SK-N-SH (cell line): ENCODE results near the gene ZSCAN21. TPM values are rescaled to one million over a fixed set of nuclear protein-coding genes. Genes with fewer than 3 reads are reported as not detected.

Source experiments
- CTCF ChIA-PET: fragments of 300-600, 350-600 bp; formaldehyde crosslinking; extraction: SDS; loops from one replicate; lab custom pipeline; 2021; lab: Yijun Ruan, JAX
- POLR2A ChIA-PET: fragments of 350-600 bp; sonication (Branson Sonifier 250); formaldehyde crosslinking; extraction: SDS; loops from one replicate; lab custom pipeline; 2020; ENCODE audit warnings: antibody characterized with exemption, inconsistent platforms; lab: Yijun Ruan, JAX
- DNase-seq: peaks from one replicate; pipeline ENCODE4 v3.0.0; 2012
- H2AFZ ChIP-seq: fragments of 200-600 bp; sonication (generic); 2 replicates; pipeline ENCODE4 v1.8.1; 2016; ENCODE audit warnings: antibody characterized with exemption, mild to moderate bottlenecking, low read depth
- H3F3A ChIP-seq: fragments of 200-600 bp; sonication (generic); replicated peaks from 2 replicates; pipeline ENCODE3; 2016; ENCODE audit warnings: antibody characterized with exemption, mild to moderate bottlenecking; ENCODE audit not compliant: insufficient read depth
- H3K27ac ChIP-seq, 2 experiments: fragments of 200-500 bp in 1 of 2; fragments of 200-600 bp in 1 of 2; sonication (Bioruptor generic) in 1 of 2; sonication (generic), shearing (Covaris generic) in 1 of 2; 2 replicates each; pipeline versions ENCODE4 v1.5.1 to v1.6.1; 2014 to 2016; ENCODE audit warnings: low read depth in 2 of 2, inconsistent platforms in 1 of 2, low read length in 1 of 2, mild to moderate bottlenecking in 1 of 2, mixed read lengths in 1 of 2
- H3K27me3 ChIP-seq: fragments of 200-600 bp; sonication (generic), shearing (Covaris generic); 2 replicates; pipeline ENCODE4 v1.6.1; 2016; ENCODE audit warnings: mixed run types; ENCODE audit not compliant: insufficient read depth
- H3K36me3 ChIP-seq, 2 experiments: fragments of 200-500 bp in 1 of 2; fragments of 200-600 bp in 1 of 2; sonication (Bioruptor generic) in 1 of 2; sonication (generic) in 1 of 2; replicated peaks in 1 of 2; 2 replicates each; pipeline versions ENCODE3 to v1.5.1; 2014 to 2016; ENCODE audit warnings: low read length in 1 of 2, mild to moderate bottlenecking in 1 of 2; ENCODE audit not compliant: insufficient read depth in 2 of 2, control insufficient read depth in 1 of 2
- H3K4me1 ChIP-seq, 2 experiments: fragments of 200-500 bp in 1 of 2; fragments of 200-600 bp in 1 of 2; sonication (Bioruptor generic) in 1 of 2; sonication (generic), shearing (Covaris generic) in 1 of 2; 2 replicates each; pipeline versions ENCODE4 v1.5.1 to v1.6.1; 2014 to 2016; ENCODE audit warnings: low read depth in 1 of 2, low read length in 1 of 2, mixed run types in 1 of 2; ENCODE audit not compliant: insufficient read depth in 2 of 2, control insufficient read depth in 1 of 2
- H3K4me2 ChIP-seq: fragments of 200-600 bp; sonication (generic), shearing (Covaris generic); 2 replicates; pipeline ENCODE4 v1.6.1; 2017; ENCODE audit warnings: mixed run types
- H3K4me3 ChIP-seq, 2 experiments: fragments of 200-500 bp in 1 of 2; fragments of 200-600 bp in 1 of 2; sonication (Bioruptor generic) in 1 of 2; sonication (generic), shearing (Covaris generic) in 1 of 2; 2 replicates each; pipeline versions ENCODE4 v1.5.1 to v1.8.1; 2014 to 2016; ENCODE audit warnings: low read depth in 2 of 2, inconsistent platforms in 1 of 2, low read length in 1 of 2, mild to moderate bottlenecking in 1 of 2, mixed read lengths in 1 of 2, moderate library complexity in 1 of 2
- H3K79me2 ChIP-seq: fragments of 200-600 bp; sonication (generic); 2 replicates; pipeline ENCODE4 v1.8.1; 2017; ENCODE audit warnings: mild to moderate bottlenecking; ENCODE audit not compliant: insufficient read depth
- H3K9ac ChIP-seq: fragments of 200-600 bp; sonication (generic); 2 replicates; pipeline ENCODE4 v1.6.1; 2017; ENCODE audit warnings: mixed run types
- H3K9me2 ChIP-seq: fragments of 200-600 bp; sonication (generic); 2 replicates; pipeline ENCODE4 v1.6.1; 2017; ENCODE audit warnings: mixed run types
- H3K9me3 ChIP-seq: fragments of 200-600 bp; sonication (generic); 2 replicates; pipeline ENCODE4 v1.6.1; 2017; ENCODE audit warnings: mixed run types, mild to moderate bottlenecking, moderate library complexity
- H4K20me1 ChIP-seq: fragments of 200-600 bp; sonication (generic); 2 replicates; pipeline ENCODE4 v1.6.1; 2017; ENCODE audit warnings: mild to moderate bottlenecking, mixed run types; ENCODE audit not compliant: insufficient read depth
- EZH2phosphoT487 ChIP-seq: fragments of 200-600 bp; sonication (generic); IDR thresholded peaks from 2 replicates; pipeline ENCODE4 v1.6.1; 2017; ENCODE audit warnings: low read depth, mixed run types, mild to moderate bottlenecking, antibody characterized with exemption, moderate library complexity, borderline replicate concordance
- FOSL2 ChIP-seq: IDR thresholded peaks from 2 replicates; pipeline ENCODE4 v1.4.0; 2012; ENCODE audit warnings: low read depth, mild to moderate bottlenecking, moderate library complexity, borderline replicate concordance
- FOXJ3 ChIP-seq: sonication (generic); formaldehyde crosslinking; IDR thresholded peaks from 2 replicates; pipeline ENCODE4 v1.5.1; 2020; ENCODE audit warnings: mild to moderate bottlenecking, missing genetic modification reagents
- GABPA ChIP-seq: IDR thresholded peaks from 2 replicates; pipeline ENCODE4 v1.4.0; 2012; ENCODE audit warnings: low read depth, mild to moderate bottlenecking
- GATA2 ChIP-seq: sonication (generic); formaldehyde crosslinking; IDR thresholded peaks from 2 replicates; pipeline ENCODE4 v1.5.0; 2020; ENCODE audit warnings: mild to moderate bottlenecking, missing genetic modification reagents
- JUND ChIP-seq: IDR thresholded peaks from 2 replicates; pipeline ENCODE4 v1.4.0; 2012
- MEF2A ChIP-seq: IDR thresholded peaks from 2 replicates; pipeline ENCODE4 v1.4.0; 2012; ENCODE audit warnings: low read depth, borderline replicate concordance
- MXI1 ChIP-seq: IDR thresholded peaks from 2 replicates; pipeline ENCODE4 v1.6.1; 2012; ENCODE audit warnings: mild to moderate bottlenecking, low read depth, low read length, improper control_type of control experiment
- NFIC ChIP-seq: IDR thresholded peaks from 2 replicates; pipeline ENCODE4 v1.4.0; 2012; ENCODE audit warnings: borderline replicate concordance
- NRF1 ChIP-seq: IDR thresholded peaks from 2 replicates; pipeline ENCODE4 v1.6.1; 2012; ENCODE audit warnings: low read depth, mild to moderate bottlenecking, low read length
- POLR2AphosphoS5 ChIP-seq: IDR thresholded peaks from 2 replicates; pipeline ENCODE4 v1.6.1; 2012; ENCODE audit warnings: low read depth, low read length
- RAD21 ChIP-seq: IDR thresholded peaks from 2 replicates; pipeline ENCODE4 v1.6.1; 2012; ENCODE audit warnings: mild to moderate bottlenecking, low read length
- RXRA ChIP-seq: IDR thresholded peaks from 2 replicates; pipeline ENCODE4 v1.4.0; 2012; ENCODE audit warnings: low read depth, mild to moderate bottlenecking, borderline replicate concordance
- TAF1 ChIP-seq: IDR thresholded peaks from 2 replicates; pipeline ENCODE4 v1.6.1; 2012; ENCODE audit warnings: low read depth, mild to moderate bottlenecking, low read length, moderate library complexity, borderline replicate concordance
- TCF12 ChIP-seq: IDR thresholded peaks from 2 replicates; pipeline ENCODE4 v1.4.0; 2012
- TEAD4 ChIP-seq: IDR thresholded peaks from 2 replicates; pipeline ENCODE4 v1.4.0; 2012; ENCODE audit warnings: mild to moderate bottlenecking, borderline replicate concordance; ENCODE audit not compliant: insufficient read depth
- WGBS: methylation state at CpG from one replicate; pipeline ENCODE4 v1.1.6; 2017; ENCODE audit warnings: low lambda C conversion rate; 5-methylcytosine and 5-hydroxymethylcytosine counted together
- polyA plus RNA-seq, 3 experiments: library from polyadenylated mRNA; depleted of rRNA; stranded (reverse); fragments of >200 nt; gene quantifications; 2 replicates each; pipeline ENCODE4 v1.2.3, GENCODE V29; 2012
- TF ChIP-seq, protein P1 (sequence below): fragments of 150-350 bp; IDR thresholded peaks from 2 replicates; pipeline ENCODE4 v1.6.1; 2017; ENCODE audit warnings: antibody characterized with exemption, low read length, low read depth, borderline replicate concordance
- TF ChIP-seq, protein P2 (sequence below): fragments of 150-350 bp; IDR thresholded peaks from 2 replicates; pipeline ENCODE4 v1.6.1; 2016; ENCODE audit warnings: mild to moderate bottlenecking, low read depth, low read length

Gene ZSCAN21
- polyA plus RNA-seq, 1 of the 3 experiments (the other 2 are of a cell fraction) = 17.5 TPM

DNA sequence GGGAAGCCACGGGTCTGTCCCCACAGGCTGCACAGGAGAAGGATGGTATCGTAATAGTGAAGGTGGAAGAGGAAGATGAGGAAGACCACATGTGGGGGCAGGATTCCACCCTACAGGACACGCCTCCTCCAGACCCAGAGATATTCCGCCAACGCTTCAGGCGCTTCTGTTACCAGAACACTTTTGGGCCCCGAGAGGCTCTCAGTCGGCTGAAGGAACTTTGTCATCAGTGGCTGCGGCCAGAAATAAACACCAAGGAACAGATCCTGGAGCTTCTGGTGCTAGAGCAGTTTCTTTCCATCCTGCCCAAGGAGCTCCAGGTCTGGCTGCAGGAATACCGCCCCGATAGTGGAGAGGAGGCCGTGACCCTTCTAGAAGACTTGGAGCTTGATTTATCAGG lies 26.0 kb upstream of the ZSCAN21 start:
- Histone ChIP-seq H3K9ac (no peak overlapping the region), H3K36me3 (peaks cover 34 to 73% of the 10 kb centered on the region in 2 experiments), H4K20me1 (peaks cover 48% of the 10 kb centered on the region), H3F3A (peaks cover 7% of the 10 kb centered on the region)
- CTCF ChIA-PET = no interaction called here
- TF ChIP-seq MEF2A (no peak), NFIC (no peak), EZH2phosphoT487 (no peak), NRF1 (no peak), RXRA (no peak), TCF12 (no peak), MXI1 (no peak), GATA2 (no peak)
- TF ChIP-seq, protein P1, sequence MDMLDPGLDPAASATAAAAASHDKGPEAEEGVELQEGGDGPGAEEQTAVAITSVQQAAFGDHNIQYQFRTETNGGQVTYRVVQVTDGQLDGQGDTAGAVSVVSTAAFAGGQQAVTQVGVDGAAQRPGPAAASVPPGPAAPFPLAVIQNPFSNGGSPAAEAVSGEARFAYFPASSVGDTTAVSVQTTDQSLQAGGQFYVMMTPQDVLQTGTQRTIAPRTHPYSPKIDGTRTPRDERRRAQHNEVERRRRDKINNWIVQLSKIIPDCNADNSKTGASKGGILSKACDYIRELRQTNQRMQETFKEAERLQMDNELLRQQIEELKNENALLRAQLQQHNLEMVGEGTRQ = no peak
- TF ChIP-seq, all 33 proteins: peak for 0
- Histone ChIP-seq H3K4me2 (no peak overlapping the region), H3K4me1 (peaks cover 0 to 3% of the 10 kb centered on the region in 2 experiments; a peak in 1 of 4 replicates), H2AFZ (no peak overlapping the region), H3K4me3 (no peak overlapping the region), H3K79me2 (peaks cover 76% of the 10 kb centered on the region), H3K9me2 (no peaks in the 10 kb centered on the region), H3K9me3 (no peaks in the 10 kb centered on the region), H3K27me3 (no peaks in the 10 kb centered on the region), H3K27ac (no peak overlapping the region)
- POLR2A ChIA-PET = no interaction called here
- WGBS = 97% methylated on average over 12 of the region's 12 CpGs
- DNase-seq = no peak

DNA sequence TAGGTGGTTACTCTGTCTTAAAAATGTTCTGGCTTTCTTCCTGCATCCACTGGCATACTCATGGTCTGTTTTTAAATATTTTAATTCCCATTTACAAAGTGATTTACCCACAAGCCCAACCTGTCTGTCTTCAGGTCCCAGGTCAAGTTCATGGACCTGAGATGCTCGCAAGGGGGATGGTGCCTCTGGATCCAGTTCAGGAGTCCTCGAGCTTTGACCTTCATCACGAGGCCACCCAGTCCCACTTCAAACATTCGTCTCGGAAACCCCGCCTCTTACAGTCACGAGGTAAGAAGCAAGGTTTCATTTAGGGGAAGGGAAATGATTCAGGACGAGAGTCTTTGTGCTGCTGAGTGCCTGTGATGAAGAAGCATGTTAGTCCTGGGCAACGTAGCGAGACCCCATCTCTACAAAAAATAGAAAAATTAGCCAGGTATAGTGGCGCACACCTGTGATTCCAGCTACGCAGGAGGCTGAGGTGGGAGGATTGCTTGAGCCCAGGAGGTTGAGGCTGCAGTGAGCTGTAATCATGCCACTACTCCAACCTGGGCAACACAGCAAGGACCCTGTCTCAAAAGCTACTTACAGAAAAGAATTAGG lies 25.5 kb upstream of the ZSCAN21 start:
- ChIA-PET CTCF (no interaction called here), POLR2A (no interaction called here)
- Histone ChIP-seq H3K9me3 (no peaks in the 10 kb centered on the region), H3K9me2 (no peaks in the 10 kb centered on the region), H3K4me1 (no peaks in the 10 kb centered on the region), H3K36me3 (peaks cover 35 to 69% of the 10 kb centered on the region in 2 experiments), H3K4me3 (no peak overlapping the region), H3F3A (peaks cover 7% of the 10 kb centered on the region), H2AFZ (no peak overlapping the region), H4K20me1 (peaks cover 42% of the 10 kb centered on the region), H3K9ac (no peak overlapping the region), H3K79me2 (peaks cover 70% of the 10 kb centered on the region), H3K4me2 (no peak overlapping the region), H3K27ac (no peak overlapping the region), H3K27me3 (no peaks in the 10 kb centered on the region)
- TF ChIP-seq FOXJ3 (CRISPR knock-in tag) (no peak), TEAD4 (no peak), GABPA (no peak), JUND (no peak), GATA2 (no peak), FOSL2 (no peak), NFIC (no peak), TAF1 (no peak), POLR2AphosphoS5 (no peak), NRF1 (no peak), RAD21 (no peak)
- TF ChIP-seq, protein P2, sequence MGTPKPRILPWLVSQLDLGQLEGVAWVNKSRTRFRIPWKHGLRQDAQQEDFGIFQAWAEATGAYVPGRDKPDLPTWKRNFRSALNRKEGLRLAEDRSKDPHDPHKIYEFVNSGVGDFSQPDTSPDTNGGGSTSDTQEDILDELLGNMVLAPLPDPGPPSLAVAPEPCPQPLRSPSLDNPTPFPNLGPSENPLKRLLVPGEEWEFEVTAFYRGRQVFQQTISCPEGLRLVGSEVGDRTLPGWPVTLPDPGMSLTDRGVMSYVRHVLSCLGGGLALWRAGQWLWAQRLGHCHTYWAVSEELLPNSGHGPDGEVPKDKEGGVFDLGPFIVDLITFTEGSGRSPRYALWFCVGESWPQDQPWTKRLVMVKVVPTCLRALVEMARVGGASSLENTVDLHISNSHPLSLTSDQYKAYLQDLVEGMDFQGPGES = no peak
- DNase-seq = no peak
- 94% methylated on average over 12 of the region's 12 CpGs for WGBS
